ENCODE measurements around the gene NRXN3. TPM values are rescaled to one million over a fixed set of nuclear protein-coding genes. Genes with fewer than 3 reads are reported as not detected.
A peak's percentile ranks its signal among the peaks of the same experiment; 100 is the strongest.

NRXN3 gene
- total RNA-seq, 2 donors from 2014 or later: 1.3 to 2.3 TPM

DNA sequence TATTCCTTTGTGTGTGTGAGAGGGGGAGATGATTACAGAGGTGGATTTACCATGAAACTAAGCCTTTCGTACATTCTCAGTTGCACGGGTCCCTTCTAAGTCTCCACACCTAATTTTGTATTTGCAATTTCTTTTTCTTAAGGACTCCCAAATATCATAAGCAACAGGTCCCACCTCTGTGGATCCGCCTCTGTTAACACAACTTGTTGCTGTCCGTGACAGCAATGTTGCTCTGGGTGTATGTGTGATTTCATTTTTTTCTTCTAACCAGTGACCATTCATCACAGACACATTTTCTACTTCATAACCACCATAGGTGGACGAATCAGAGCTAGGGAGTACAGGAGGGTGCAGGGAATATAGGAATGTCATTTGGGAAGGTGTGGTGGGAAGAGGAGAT is 81.1 kb downstream of the NRXN3 start:
- Histone ChIP-seq H3K4me3 (no peak overlapping the region), H3K4me1 (no peaks in the 10 kb centered on the region), H3K36me3 (replicated peaks in 1 of 2; ENCODE audit: insufficient read depth in 1 of 2, low read depth in 2 of 2) (no peaks in the 10 kb centered on the region), H3K27ac (no peak overlapping the region), H3K27me3 (no peaks in the 10 kb centered on the region), H3K9me3 (no peaks in the 10 kb centered on the region)
- intact Hi-C loops (cut with DNase I): no loop called here
- DNase-seq (no peak), ATAC-seq (no peak)
- no peak for TF ChIP-seq POLR2A (IDR thresholded peaks at IDR 0.05)
- TF ChIP-seq, protein P1, sequence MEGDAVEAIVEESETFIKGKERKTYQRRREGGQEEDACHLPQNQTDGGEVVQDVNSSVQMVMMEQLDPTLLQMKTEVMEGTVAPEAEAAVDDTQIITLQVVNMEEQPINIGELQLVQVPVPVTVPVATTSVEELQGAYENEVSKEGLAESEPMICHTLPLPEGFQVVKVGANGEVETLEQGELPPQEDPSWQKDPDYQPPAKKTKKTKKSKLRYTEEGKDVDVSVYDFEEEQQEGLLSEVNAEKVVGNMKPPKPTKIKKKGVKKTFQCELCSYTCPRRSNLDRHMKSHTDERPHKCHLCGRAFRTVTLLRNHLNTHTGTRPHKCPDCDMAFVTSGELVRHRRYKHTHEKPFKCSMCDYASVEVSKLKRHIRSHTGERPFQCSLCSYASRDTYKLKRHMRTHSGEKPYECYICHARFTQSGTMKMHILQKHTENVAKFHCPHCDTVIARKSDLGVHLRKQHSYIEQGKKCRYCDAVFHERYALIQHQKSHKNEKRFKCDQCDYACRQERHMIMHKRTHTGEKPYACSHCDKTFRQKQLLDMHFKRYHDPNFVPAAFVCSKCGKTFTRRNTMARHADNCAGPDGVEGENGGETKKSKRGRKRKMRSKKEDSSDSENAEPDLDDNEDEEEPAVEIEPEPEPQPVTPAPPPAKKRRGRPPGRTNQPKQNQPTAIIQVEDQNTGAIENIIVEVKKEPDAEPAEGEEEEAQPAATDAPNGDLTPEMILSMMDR (IDR thresholded peaks at IDR 0.05): no peak
- WGBS, 2 donors: 54 to 58% methylated on average over 5 of the region's 5 CpGs

DNA sequence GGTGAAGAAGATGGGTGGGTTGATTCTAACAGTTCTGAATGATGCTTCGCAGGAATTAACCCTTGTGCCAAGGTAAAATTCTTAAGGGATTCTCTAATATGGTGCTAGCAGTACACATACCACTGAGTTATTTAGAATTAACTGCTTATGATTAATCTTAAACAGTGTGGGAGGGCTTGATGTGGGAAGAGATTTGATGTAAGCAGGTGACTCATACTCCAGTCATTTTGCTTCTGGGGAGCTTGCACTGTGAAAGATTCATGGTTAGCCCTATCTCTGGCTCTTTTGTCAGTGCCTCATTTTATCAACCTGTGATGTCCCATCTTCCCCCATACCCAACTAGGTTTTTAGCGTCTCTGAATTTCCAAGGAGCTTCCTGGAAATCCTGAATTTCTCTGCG is 83.8 kb downstream of the NRXN3 start:
- no peaks in the 10 kb centered on the region for H3K27me3 ChIP-seq
- H3K9me3 ChIP-seq: no peaks in the 10 kb centered on the region
- 77 to 81% methylated on average over 3 of the region's 3 CpGs for WGBS, 2 donors
- H3K27ac ChIP-seq: no peak overlapping the region
- no peaks in the 10 kb centered on the region for H3K4me1 ChIP-seq
- intact Hi-C loops (cut with DNase I): no loop called here
- DNase-seq: no peak
- no peak for TF ChIP-seq POLR2A (IDR thresholded peaks at IDR 0.05)
- TF ChIP-seq, protein P1 (IDR thresholded peaks at IDR 0.05): no peak
- no peak for ATAC-seq
- no peaks in the 10 kb centered on the region for H3K36me3 ChIP-seq (replicated peaks in 1 of 2; ENCODE audit: insufficient read depth in 1 of 2, low read depth in 2 of 2)
- H3K4me3 ChIP-seq: no peak overlapping the region

- Histone ChIP-seq H3K4me1 (no peaks in the 10 kb centered on the region), H3K4me3 (no peak overlapping the region), H3K27me3 (no peaks in the 10 kb centered on the region), H3K27ac (no peak overlapping the region), H3K36me3 (replicated peaks in 1 of 2; ENCODE audit: insufficient read depth in 1 of 2, low read depth in 2 of 2) (no peaks in the 10 kb centered on the region), H3K9me3 (no peaks in the 10 kb centered on the region)
- 54 to 58% methylated on average over 9 of the region's 9 CpGs for WGBS, 2 donors
- TF ChIP-seq, protein P1 (IDR thresholded peaks at IDR 0.05): no peak
- TF ChIP-seq POLR2A (IDR thresholded peaks at IDR 0.05): no peak
- ATAC-seq: no peak
- DNase-seq: peak in 3 of 4 donors; percentile 4 to 19 (median 18)
- intact Hi-C loops (cut with DNase I): no loop called here
Measured at GRCh38 chr14:78254911-78255461, 84.8 kb downstream of the NRXN3 start.

- no peak for TF ChIP-seq POLR2A (IDR thresholded peaks at IDR 0.05)
- Histone ChIP-seq H3K4me1 (no peaks in the 10 kb centered on the region), H3K36me3 (replicated peaks in 1 of 2; ENCODE audit: insufficient read depth in 1 of 2, low read depth in 2 of 2) (no peaks in the 10 kb centered on the region), H3K9me3 (no peaks in the 10 kb centered on the region), H3K27ac (no peak overlapping the region), H3K4me3 (no peak overlapping the region), H3K27me3 (no peaks in the 10 kb centered on the region)
- DNase-seq: no peak
- intact Hi-C loops (cut with DNase I): no loop called here
- 17 to 26% methylated on average over 6 of the region's 6 CpGs for WGBS, 2 donors
- no peak for ATAC-seq
Measured at GRCh38 chr14:78259831-78260230, 89.7 kb downstream of the NRXN3 start.

DNA sequence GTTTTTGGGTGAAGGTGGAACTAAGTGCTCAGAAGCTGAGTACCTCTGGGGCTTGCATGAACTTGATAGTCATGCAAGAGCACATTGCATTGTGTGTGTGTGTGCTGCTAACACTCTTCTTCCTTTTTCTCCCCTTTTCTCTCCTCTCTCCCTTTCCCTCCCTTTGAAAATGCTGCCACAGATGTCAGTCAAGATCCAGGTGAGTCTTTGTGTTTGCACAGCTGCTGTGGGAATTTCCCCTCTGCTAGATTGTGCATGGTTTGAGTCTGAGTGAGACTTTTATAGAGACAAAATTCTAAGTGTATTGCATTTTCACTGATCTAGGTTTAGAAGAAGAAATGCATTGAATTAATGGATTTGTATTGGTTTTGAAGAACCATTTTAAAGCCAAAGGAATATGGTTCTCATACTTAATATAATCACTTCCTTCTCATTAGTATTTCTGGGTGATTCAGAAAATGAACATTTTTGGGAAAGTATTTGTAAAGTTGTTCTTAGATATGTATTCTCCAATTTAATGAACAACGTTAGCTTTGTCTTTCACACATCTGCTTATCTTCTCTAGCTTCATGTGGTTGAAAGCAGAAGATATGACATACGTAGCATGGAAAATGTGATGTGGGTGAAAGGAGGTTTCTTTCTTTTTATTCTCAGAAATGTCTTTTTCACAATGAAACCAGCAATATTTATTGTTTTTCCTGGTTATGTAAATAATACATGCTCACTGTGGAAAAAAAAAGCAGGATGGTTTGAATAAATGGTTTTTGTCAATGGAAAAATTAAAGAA is 108.5 kb downstream of the NRXN3 start:
- DNase-seq: peak in 2 of 4 donors; percentile 15 to 29
- no peak overlapping the region for H3K27ac ChIP-seq
- TF ChIP-seq, protein P1 (IDR thresholded peaks at IDR 0.05): no peak
- no peak for TF ChIP-seq POLR2A (IDR thresholded peaks at IDR 0.05)
- no peaks in the 10 kb centered on the region for H3K27me3 ChIP-seq
- intact Hi-C loops (cut with DNase I): no loop called here
- no peak for ATAC-seq
- no peaks in the 10 kb centered on the region for H3K4me1 ChIP-seq
- H3K36me3 ChIP-seq (replicated peaks in 1 of 2; ENCODE audit: insufficient read depth in 1 of 2, low read depth in 2 of 2): no peaks in the 10 kb centered on the region
- no peaks in the 10 kb centered on the region for H3K9me3 ChIP-seq
- 26 to 30% methylated on average over 2 of the region's 2 CpGs for WGBS, 2 donors
- H3K4me3 ChIP-seq: no peak overlapping the region

Data from body of pancreas (tissue), 4 donors.